Nephron progenitor cell (in vitro differentiated cells): ENCODE results near the gene AAR2.

Experiments
- DNase-seq: peaks from one replicate; pipeline ENCODE4 v3.0.0; 2021
- H3K27ac Mint-ChIP-seq: 2 replicates; pipeline ENCODE4 v1.8.0; 2021; ENCODE audit warnings: mild to moderate bottlenecking, moderate library complexity, mixed read lengths
- H3K27me3 Mint-ChIP-seq: 2 replicates; pipeline ENCODE4 v1.8.0; 2021; ENCODE audit warnings: mild to moderate bottlenecking, low read depth, mixed read lengths; ENCODE audit not compliant: poor library complexity
- H3K36me3 Mint-ChIP-seq: 2 replicates; pipeline ENCODE4 v1.8.0; 2021; ENCODE audit warnings: low read depth, mixed read lengths
- H3K4me1 Mint-ChIP-seq: 2 replicates; pipeline ENCODE4 v1.8.0; 2021; ENCODE audit warnings: mixed read lengths
- H3K4me3 Mint-ChIP-seq: 2 replicates; pipeline ENCODE4 v1.8.0; 2021; ENCODE audit warnings: mild to moderate bottlenecking, moderate library complexity, mixed read lengths
- H3K9me3 Mint-ChIP-seq: 2 replicates; pipeline ENCODE4 v1.8.0; 2021; ENCODE audit warnings: mild to moderate bottlenecking, moderate library complexity, mixed read lengths
- CTCF ChIP-seq: fragments of 200-600 bp; sonication (generic); IDR thresholded peaks from 2 replicates; pipeline ENCODE4 v1.5.0; 2021; ENCODE audit warnings: antibody characterized with exemption

AAR2 gene

GRCh38 chr20:36254076-36254475 is 17.8 kb downstream of the AAR2 start:
- Mint-ChIP-seq H3K27ac (no peak overlapping the region), H3K4me1 (no peaks in the 10 kb centered on the region), H3K36me3 (peaks cover 26% of the 10 kb centered on the region), H3K27me3 (no peaks in the 10 kb centered on the region), H3K9me3 (no peaks in the 10 kb centered on the region), H3K4me3 (no peak overlapping the region)
- no peak for TF ChIP-seq CTCF
- no peak for DNase-seq

GRCh38 chr20:36255445-36255844 is 19.2 kb downstream of the AAR2 start:
- Mint-ChIP-seq H3K27me3 (peaks cover 3% of the 10 kb centered on the region), H3K4me1 (no peaks in the 10 kb centered on the region)
- no peak for TF ChIP-seq CTCF

GRCh38 chr20:36259177-36260061 is 23.1 kb downstream of the AAR2 start:
- H3K27ac Mint-ChIP-seq: peak overlapping the region; percentile 30

More at GRCh38 chr20:36255445-36255844, 19.2 kb downstream of the AAR2 start:
- H3K36me3 Mint-ChIP-seq: peaks cover 19% of the 10 kb centered on the region
- DNase-seq: no peak
- no peak overlapping the region for H3K4me3 Mint-ChIP-seq
- H3K9me3 Mint-ChIP-seq: no peaks in the 10 kb centered on the region
- H3K27ac Mint-ChIP-seq: no peak overlapping the region

GRCh38 chr20:36260316-36260715 is 24.0 kb downstream of the AAR2 start:
- H3K27ac Mint-ChIP-seq: no peak overlapping the region
- H3K4me1 Mint-ChIP-seq: no peaks in the 10 kb centered on the region
- peaks cover 5% of the 10 kb centered on the region for H3K36me3 Mint-ChIP-seq
- no peak for DNase-seq
- H3K4me3 Mint-ChIP-seq: no peak overlapping the region
- no peaks in the 10 kb centered on the region for H3K9me3 Mint-ChIP-seq
- peaks cover 8% of the 10 kb centered on the region for H3K27me3 Mint-ChIP-seq
- no peak for TF ChIP-seq CTCF

More at GRCh38 chr20:36259177-36260061, 23.1 kb downstream of the AAR2 start:
- no peak for TF ChIP-seq CTCF
- no peak overlapping the region for H3K4me3 Mint-ChIP-seq
- no peak for DNase-seq
- H3K27me3 Mint-ChIP-seq: peaks cover 8% of the 10 kb centered on the region
- H3K4me1 Mint-ChIP-seq: no peaks in the 10 kb centered on the region
- H3K36me3 Mint-ChIP-seq: peaks cover 5% of the 10 kb centered on the region
- no peaks in the 10 kb centered on the region for H3K9me3 Mint-ChIP-seq

GRCh38 chr20:36261389-36262105 is 25.3 kb downstream of the AAR2 start:
- no peak for TF ChIP-seq CTCF
- H3K4me3 Mint-ChIP-seq: no peak overlapping the region
- no peak for DNase-seq
- H3K36me3 Mint-ChIP-seq: no peaks in the 10 kb centered on the region
- no peaks in the 10 kb centered on the region for H3K9me3 Mint-ChIP-seq
- H3K27ac Mint-ChIP-seq: no peak overlapping the region
- no peaks in the 10 kb centered on the region for H3K4me1 Mint-ChIP-seq
- peaks cover 8% of the 10 kb centered on the region for H3K27me3 Mint-ChIP-seq
